NCI-H2196 treated with DMSO at 0.1 percent for 48 hours (cell line): ENCODE results near the gene TMEM87A.
"Not testable (repeated sequence)": the region's sequence is repeated elsewhere in the genome, so short reads cannot be mapped to it uniquely, and the experiment has no call there.

Experiments
- DNase-seq: peaks from one replicate; lab custom pipeline; 2025; ENCODE audit not compliant: unreplicated experiment; lab: John Stamatoyannopoulos, UW

TMEM87A gene

GRCh38 chr15:42273900-42274701 lies 868 bp upstream of the TMEM87A start:
- no peak for DNase-seq

- no peak for DNase-seq
These were observed 2.2 kb downstream of the TMEM87A start for GRCh38 chr15:42270996-42271395.

- no peak for DNase-seq
These were observed 2.7 kb downstream of the TMEM87A start for GRCh38 chr15:42270551-42270950.

GRCh38 chr15:42267286-42267685 lies 5.9 kb downstream of the TMEM87A start:
- DNase-seq: no peak

GRCh38 chr15:42264795-42265194 lies 8.4 kb downstream of the TMEM87A start:
- no peak for DNase-seq

GRCh38 chr15:42253300-42253699 lies 19.9 kb downstream of the TMEM87A start:
- no peak for DNase-seq

GRCh38 chr15:42240823-42241222 lies 32.4 kb downstream of the TMEM87A start:
- no peak for DNase-seq

GRCh38 chr15:42239528-42240182 lies 33.6 kb downstream of the TMEM87A start:
- DNase-seq: no peak

- no peak for DNase-seq
These were observed 40.1 kb downstream of the TMEM87A start for GRCh38 chr15:42233107-42233506.

- no peak for DNase-seq
These were observed 40.6 kb downstream of the TMEM87A start for GRCh38 chr15:42232606-42233005.

GRCh38 chr15:42231088-42231487 lies 42.1 kb downstream of the TMEM87A start:
- DNase-seq: no peak

- not testable (repeated sequence) for DNase-seq
These were observed 44.3 kb downstream of the TMEM87A start for GRCh38 chr15:42228981-42229380.

- no peak for DNase-seq
These were observed 45.2 kb downstream of the TMEM87A start for GRCh38 chr15:42228036-42228435.

- DNase-seq: no peak
These were observed 46.6 kb downstream of the TMEM87A start for GRCh38 chr15:42226648-42227047.

GRCh38 chr15:42220216-42220615 lies 53.0 kb downstream of the TMEM87A start:
- no peak for DNase-seq

- DNase-seq: no peak
These were observed 54.2 kb downstream of the TMEM87A start for GRCh38 chr15:42218953-42219592.

GRCh38 chr15:42217568-42217967 lies 55.7 kb downstream of the TMEM87A start:
- DNase-seq: no peak

GRCh38 chr15:42215913-42216829 lies 57.1 kb downstream of the TMEM87A start:
- no peak for DNase-seq

GRCh38 chr15:42214600-42214999 lies 58.6 kb downstream of the TMEM87A start:
- no peak for DNase-seq

- no peak for DNase-seq
These were observed 59.7 kb downstream of the TMEM87A start for GRCh38 chr15:42213511-42213910.

- DNase-seq: no peak
These were observed 62.5 kb downstream of the TMEM87A start for GRCh38 chr15:42210696-42211095.
